Measurements from ENCODE around the gene MPPE1. TPM values are rescaled to one million over a fixed set of nuclear protein-coding genes. Genes with fewer than 3 reads are reported as not detected.

Gene MPPE1
- total and polyA plus RNA-seq, 9 of the 15 experiments (the other 6 are each of a cell fraction or from before 2014, with no cell fraction given) = 10.7 to 19.5 (median 13.3) TPM

DNA sequence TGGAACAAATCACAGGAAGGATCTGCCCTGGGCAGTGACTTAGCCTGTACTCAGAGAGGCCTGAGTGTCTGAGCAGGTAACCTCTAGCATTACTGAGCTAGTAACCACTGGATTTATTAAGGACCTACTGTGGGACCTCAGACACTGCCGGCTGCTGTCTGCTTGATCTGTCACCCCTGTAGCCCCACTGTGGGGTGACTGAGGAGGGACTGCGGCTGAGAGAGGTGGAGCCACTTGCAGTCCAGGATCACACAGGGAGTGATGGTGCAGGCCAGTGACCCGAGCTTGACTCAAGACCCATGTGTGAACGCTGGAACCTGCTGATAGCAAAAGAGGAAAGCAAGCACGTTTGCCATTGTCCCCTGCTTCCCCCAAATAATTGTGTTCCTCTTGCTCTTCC, 41.4 kb downstream of the MPPE1 start (continued):
- TF ChIP-seq, protein P1, sequence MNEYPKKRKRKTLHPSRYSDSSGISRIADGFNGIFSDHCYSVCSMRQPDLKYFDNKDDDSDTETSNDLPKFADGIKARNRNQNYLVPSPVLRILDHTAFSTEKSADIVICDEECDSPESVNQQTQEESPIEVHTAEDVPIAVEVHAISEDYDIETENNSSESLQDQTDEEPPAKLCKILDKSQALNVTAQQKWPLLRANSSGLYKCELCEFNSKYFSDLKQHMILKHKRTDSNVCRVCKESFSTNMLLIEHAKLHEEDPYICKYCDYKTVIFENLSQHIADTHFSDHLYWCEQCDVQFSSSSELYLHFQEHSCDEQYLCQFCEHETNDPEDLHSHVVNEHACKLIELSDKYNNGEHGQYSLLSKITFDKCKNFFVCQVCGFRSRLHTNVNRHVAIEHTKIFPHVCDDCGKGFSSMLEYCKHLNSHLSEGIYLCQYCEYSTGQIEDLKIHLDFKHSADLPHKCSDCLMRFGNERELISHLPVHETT (CRISPR knock-in tag; conservative IDR thresholded peaks at IDR 0.05 in 1 of 2, IDR thresholded peaks at IDR 0.05 in 1 of 2) = no peak
- TF ChIP-seq, protein P2, sequence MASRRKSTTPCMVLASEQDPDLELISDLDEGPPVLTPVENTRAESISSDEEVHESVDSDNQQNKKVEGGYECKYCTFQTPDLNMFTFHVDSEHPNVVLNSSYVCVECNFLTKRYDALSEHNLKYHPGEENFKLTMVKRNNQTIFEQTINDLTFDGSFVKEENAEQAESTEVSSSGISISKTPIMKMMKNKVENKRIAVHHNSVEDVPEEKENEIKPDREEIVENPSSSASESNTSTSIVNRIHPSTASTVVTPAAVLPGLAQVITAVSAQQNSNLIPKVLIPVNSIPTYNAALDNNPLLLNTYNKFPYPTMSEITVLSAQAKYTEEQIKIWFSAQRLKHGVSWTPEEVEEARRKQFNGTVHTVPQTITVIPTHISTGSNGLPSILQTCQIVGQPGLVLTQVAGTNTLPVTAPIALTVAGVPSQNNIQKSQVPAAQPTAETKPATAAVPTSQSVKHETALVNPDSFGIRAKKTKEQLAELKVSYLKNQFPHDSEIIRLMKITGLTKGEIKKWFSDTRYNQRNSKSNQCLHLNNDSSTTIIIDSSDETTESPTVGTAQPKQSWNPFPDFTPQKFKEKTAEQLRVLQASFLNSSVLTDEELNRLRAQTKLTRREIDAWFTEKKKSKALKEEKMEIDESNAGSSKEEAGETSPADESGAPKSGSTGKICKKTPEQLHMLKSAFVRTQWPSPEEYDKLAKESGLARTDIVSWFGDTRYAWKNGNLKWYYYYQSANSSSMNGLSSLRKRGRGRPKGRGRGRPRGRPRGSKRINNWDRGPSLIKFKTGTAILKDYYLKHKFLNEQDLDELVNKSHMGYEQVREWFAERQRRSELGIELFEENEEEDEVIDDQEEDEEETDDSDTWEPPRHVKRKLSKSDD (conservative IDR thresholded peaks at IDR 0.05; ENCODE audit: low read length) = no peak
- TF ChIP-seq FOXA1 (IDR thresholded peaks at IDR 0.05; ENCODE audit: borderline replicate concordance) (no peak), RBM15 (IDR thresholded peaks at IDR 0.05; ENCODE audit: insufficient read depth, low read length) (no peak), ZNF174 (CRISPR knock-in tag; IDR thresholded peaks at IDR 0.05) (no peak), SMAD2 (IDR thresholded peaks at IDR 0.05; ENCODE audit: low read depth, low read length) (no peak), ZC3H4 (CRISPR knock-in tag; IDR thresholded peaks at IDR 0.05; ENCODE audit: borderline replicate concordance) (no peak), RCOR1 (IDR thresholded peaks at IDR 0.05; ENCODE audit: borderline replicate concordance in 1 of 2, low read depth in 2 of 2, low read length in 2 of 2) (no peak)
- TF ChIP-seq, protein P3, sequence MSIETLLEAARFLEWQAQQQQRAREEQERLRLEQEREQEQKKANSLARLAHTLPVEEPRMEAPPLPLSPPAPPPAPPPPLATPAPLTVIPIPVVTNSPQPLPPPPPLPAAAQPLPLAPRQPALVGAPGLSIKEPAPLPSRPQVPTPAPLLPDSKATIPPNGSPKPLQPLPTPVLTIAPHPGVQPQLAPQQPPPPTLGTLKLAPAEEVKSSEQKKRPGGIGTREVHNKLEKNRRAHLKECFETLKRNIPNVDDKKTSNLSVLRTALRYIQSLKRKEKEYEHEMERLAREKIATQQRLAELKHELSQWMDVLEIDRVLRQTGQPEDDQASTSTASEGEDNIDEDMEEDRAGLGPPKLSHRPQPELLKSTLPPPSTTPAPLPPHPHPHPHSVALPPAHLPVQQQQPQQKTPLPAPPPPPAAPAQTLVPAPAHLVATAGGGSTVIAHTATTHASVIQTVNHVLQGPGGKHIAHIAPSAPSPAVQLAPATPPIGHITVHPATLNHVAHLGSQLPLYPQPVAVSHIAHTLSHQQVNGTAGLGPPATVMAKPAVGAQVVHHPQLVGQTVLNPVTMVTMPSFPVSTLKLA (conservative IDR thresholded peaks at IDR 0.05) = no peak
- TF ChIP-seq, protein P4, sequence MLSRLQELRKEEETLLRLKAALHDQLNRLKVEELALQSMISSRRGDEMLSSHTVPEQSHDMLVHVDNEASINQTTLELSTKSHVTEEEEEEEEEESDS (CRISPR knock-in tag; IDR thresholded peaks at IDR 0.05) = no peak
